ENCODE data around the gene INPP5D.
"Not testable (repeated sequence)": the region's sequence is repeated elsewhere in the genome, so short reads cannot be mapped to it uniquely, and the experiment has no call there.

The INPP5D gene

DNA sequence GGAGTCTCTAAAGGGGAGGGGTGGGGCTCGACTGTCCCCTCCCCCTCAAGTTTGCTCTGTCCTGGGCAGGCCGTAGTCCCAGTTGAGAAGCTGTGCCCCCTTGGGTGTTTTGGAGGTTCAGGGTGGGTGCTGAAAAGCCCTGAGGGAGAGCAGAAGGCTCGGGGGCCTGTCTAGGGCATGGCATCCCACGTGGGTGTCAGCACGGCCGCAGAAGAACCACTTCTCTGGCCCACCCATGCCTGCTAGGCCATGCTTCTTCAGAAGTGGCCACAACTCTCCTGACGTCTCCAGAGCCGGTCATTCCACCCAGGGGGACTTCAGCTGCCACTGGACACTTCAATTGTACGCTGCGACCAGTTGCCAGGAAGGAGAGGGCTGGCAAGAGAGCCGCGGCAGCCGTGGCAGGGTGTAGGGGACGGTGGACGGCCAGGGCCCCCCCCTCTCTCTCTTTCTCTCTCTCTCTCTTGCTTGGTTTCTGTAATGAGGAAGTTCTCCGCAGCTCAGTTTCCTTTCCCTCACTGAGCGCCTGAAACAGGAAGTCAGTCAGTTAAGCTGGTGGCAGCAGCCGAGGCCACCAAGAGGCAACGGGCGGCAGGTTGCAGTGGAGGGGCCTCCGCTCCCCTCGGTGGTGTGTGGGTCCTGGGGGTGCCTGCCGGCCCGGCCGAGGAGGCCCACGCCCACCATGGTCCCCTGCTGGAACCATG lies at the start of gene INPP5D:
TSS of gene INPP5D (plus strand) at position 546 of the 704 bp plus-strand sequence. CDS start at position 683, 137 bp downstream.
- no peak for DNase-seq

DNA sequence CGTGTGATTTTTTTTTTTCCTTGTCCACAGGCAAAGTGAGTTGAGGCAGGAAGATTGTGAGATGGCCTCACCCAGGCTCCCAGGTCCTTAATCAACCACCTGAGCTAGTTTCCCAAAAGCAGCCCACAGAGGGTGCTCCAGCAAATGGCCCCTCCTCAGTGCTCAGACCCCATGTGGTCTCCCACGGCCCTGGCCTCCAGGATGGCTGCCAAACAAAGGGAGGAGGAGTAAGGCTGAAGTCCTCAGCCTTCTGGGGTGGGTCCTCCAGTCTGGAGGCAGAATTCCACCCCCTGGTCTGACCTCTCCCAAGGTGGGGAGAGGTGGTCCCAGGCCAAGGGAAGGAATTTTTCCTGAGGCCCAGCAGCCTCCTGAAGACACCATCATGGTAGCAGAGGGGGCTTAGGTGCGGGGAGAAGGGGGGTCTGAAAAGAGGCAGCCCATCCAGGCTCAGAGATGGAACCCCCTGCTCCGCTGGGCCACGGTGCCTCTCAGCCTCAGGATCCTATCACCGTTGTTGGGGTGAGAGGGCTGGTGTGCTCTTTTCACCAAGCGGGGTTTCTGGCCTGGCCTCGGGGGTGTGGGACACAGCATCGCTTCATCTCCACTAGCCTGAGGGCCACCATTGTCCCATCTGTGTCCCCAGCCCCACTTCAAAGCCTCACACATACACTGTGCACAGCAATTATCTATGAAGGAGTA lies 49.4 kb upstream of the INPP5D start:
- no peak for DNase-seq

DNA sequence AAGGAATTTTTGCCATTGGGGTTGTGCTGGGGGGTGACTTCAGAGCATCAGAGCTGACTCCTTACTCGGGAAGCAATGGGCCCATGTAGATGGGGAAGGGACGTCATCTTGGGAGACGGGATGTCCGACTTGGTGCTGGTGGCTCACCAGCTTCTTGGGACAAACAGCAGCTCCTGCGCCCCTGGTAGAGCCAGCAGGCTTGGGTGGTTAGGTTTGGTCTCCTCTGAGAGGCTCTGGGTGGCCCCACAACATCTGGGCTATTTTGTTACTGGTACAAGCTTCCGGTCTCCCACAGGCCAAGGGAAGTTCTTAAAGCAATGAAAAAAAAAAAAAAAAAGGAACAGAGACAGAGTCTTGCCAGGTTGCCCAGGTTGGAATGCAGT lies 48.9 kb upstream of the INPP5D start:
- no peak for DNase-seq

DNA sequence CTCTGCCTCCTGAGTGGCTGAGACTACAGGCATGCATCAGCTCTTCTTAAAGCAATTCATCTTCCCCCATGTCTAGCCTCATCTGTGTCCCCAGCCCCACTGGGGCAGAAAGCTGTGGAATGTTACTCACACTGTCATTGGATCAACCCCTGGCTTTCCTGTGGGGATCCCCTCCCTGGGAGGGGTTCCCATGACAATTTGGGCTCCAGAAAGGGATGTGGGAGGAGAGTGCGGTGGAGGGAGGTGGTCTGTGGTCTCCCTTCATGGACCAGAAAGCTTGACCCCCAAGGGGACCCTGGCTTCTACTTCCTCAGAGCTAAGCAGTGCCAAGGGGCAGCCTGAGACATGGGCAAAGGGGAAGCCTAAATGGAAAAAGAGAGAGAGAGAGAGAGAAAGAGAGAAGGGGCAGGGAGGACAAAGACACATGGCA lies 48.4 kb upstream of the INPP5D start:
- no peak for DNase-seq

DNA sequence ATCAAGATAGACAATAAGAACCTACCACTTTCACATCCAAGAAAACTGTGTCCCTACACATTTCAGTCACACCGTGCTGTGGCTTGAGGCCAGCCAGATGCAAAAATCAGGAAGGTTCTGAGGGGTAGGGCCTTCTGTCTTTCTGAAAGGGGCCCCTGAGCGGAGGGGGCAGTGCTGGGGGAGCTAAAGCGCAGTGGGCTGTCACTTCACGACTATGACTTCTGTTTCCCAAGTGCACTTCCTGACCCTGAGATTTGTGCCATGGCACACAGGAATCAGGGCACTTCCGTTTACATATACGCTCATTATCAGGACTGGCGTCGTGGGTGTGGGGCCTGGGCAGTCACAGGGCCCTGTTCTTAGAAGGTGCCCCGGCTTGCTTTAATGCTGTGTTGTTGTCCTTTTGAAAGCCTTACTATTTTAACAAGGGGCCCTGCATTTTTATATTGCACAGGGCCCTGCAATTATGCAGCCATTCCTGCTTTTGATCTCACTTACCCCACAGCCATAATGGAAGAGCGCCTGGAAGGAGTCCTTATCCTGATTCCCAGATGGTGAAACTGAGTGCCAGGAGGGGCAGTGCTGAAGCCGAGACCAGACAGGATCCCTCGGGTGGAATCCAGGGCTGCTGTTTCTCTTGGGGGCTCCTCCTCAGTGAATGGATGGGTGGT lies 47.7 kb upstream of the INPP5D start:
- no peak for DNase-seq

DNA sequence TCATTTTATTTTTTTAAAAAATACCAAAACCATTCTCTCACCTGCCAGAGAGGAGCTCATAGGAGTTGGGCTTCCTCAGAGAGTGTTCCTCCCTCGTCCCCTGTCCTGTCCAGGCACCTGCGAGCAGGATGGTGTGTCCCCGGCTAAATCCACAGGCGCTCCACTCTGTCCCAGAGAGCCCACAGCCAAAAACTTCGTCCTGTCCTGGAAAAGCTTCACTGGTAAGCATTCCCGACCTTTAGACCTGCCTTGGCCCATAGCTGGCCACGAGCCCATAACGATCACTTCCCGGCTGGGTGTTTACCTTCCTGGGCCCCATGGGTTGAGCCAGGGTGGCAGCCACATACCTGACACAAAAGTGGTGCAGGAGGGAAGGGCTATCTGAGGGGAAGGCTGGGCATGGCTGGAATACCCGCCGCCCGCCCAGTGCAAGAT lies 47.1 kb upstream of the INPP5D start, which contains the start of gene NGEF:
TSS of gene NGEF (minus strand) at position 230 of the 435 bp plus-strand sequence. CDS start 38,366 bp downstream, outside the sequence.
- DNase-seq = no peak

DNA sequence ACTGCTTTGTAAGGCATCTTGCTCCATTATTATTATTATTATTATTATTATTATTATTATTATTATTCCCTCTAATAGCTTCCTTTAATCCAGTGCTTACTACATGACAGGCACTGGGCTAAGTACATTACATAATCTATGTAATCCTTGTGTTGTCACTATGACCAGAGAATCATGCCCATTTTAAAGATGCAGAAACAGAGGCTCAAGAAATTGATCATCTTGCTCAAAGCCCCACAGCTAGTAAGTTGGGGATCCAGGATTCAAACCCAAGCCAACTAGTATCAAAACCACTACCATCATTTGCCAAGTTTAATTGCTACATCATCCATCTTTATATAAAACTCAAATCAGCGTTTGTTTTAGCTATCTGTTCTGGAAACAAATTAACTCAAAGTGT lies 46.5 kb upstream of the INPP5D start:
- no peak for DNase-seq

DNA sequence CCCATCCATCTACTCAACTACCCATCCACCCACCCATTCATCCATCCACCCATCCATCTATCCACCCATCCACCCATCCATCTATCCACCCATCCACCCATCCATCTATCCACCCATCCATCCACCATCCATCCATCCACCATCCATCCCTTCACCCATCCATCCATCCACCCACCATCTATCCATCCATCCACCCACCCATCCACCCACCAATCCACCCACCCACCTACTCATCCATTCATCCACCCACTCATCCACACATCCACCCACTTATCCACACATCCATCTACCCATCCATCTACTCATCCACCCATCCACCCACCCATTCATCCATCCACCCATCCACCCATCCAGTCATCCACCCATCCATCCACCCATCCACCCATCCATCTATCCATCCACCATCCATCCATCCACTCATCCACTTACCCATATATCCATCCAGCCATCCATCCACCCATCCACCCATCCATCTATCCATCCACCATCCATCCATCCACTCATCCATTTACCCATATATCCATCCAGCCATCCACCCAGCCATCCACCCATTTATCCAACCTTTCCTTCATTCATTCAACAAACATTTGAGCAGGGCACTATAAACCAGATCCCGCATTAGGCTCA lies 45.0 kb upstream of the INPP5D start:
- no peak for DNase-seq

DNA sequence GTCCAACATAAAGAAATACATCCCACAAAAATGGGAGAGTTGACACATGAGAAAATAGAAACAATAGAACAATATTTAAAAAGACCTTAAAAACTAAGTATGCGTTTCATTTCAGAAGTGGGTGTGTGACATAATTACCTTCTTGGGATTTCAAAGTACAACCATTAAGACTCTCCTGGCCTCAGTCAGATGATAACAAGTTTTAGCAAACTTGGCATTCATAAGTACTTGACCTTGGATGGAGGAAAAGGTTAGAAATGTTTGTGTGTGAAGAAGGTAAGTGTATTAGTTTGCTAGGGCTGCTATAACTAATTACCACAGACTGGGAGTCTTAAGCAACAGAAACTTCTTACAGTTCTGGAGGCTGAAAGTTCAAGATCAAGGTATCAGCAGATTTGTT lies 42.2 kb upstream of the INPP5D start:
- DNase-seq = no peak

DNA sequence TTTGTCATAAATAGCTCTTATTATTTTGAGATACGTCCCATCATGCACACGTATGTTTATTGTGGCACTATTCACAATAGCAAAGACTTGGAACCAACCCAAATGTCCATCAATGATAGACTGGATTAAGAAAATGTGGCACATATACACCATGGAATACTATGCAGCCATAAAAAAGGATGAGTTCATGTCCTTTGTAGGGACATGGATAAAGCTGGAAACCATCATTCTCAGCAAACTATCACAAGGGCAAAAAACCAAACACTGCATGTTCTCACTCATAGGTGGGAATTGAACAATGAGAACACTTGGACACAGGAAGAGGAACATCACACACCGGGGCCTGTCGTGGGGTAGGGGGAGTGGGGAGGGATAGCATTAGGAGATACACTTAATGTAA lies 40.5 kb upstream of the INPP5D start:
- DNase-seq = not testable (repeated sequence)

DNA sequence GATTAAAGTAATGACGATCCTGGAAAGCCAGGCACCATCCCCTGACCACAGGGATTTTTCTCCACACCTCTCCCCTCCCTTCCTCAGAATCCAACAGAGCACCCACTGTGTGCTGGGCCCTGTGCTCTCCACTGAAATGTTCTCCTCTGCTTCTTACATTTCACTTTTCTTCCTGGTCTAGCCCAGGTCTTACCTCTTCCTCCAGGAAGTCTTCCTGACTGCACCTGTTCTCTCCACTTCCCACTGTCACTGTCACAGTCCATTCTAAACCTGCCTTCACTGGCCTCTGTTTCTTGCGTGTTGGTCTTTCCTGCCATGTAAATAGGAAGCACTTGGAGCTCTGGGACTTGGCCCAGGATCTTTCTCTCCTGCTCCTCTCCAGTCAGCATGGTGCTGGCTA lies 39.7 kb upstream of the INPP5D start:
- no peak for DNase-seq

DNA sequence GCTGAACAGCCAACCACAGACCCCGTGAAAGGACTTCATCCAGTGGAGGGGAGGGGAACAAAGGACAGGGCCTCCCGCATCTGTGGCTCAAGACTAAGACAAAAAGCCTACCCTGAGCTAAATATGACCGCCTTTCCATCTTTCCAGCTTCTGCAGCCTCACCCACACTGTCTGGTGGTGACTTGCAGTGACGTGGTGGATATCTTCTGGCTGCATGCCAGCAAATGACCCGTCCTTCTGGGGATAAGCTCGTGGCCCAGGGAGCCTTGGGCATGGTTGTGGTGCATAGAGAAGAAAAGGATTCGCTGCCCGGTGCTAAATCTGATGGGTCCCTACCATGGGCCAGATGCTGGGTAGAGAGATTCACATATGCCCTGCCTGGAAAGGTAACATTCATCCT lies 38.4 kb upstream of the INPP5D start:
- no peak for DNase-seq

DNA sequence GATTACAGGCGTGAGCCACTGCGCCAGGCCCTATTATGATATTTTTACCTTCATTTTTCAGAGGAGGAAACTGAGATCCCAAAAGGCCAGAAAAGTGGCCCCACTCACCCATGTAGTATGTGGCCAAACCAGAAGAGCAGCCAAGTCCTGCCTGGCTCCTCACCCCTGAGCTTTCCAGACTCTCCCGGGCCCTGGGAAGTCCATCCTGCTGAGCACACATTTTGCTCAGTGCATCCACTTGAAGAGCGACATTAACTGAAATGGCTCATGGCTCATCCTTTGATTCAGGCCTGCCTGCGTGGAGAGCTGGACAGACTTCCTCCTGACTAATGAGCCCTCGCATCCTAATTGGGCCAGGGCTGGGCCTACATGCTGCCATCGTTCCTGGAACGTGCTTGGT lies 37.6 kb upstream of the INPP5D start:
- DNase-seq = no peak

DNA sequence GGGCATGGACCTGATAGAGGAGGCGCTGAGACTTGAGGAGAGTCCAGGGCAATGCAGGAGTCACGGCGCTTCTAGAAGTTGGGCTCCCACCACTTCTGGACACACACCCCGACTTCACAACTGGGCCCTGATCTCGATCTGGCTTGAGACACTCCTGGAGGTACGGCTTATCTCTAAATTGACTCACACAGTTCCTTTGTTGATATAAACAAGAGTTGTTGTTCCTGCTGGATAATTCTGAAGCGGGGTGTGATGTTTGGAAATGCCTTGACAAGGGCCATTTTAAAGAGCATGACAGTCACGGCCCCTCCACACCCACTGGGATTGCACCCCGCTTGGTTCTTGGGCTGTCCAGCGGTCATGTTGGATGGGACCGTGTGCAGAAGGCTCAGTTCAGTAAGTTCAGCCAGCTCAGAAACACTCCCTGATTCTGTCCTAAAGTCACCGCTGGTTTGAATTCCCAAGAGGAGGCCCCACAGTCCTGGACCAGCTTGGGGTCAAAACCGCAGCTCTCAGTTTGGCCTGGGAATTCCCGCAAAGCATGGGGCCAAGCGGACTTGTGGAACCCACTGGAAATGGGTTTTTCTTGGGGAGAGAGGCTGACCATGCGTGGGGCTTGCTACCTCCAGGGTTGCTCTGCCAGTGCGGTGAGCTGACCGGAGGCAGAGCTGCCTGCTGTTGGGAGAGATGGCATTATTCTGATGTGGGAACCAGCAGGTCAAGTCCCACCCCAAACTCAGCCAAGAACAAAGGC lies 37.0 kb upstream of the INPP5D start:
- DNase-seq = no peak

DNA sequence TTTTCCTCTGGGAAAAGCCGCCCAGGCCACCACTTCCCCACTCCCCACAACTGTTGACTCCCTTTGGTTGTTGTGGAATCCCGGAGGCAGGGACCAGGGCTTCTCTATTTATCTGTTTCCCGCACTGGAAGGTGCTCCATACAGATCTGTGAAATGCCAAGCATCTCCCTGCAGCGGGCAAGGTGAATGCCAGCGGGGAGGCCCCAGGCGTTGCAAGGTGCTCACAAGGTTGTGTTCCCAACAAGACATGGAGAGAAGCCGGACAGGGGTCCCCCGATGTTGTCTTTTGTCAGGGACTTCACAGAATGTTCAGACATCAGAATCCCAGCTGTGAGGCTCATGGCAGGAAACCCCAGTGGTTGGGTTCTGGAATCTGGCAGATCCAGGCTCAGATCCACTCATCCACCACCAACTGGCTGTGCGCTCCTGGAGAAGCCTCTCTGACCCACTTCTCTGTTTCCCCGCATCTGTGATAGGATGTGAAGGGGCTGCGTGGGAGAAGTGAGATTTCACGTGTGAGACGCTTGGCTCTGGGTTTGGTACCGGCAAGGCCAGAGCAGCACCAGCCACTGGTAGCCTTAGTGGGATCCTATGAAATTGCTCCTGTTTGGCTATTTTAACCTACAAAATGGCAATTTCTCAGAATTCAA lies 36.3 kb upstream of the INPP5D start:
- no peak for DNase-seq

DNA sequence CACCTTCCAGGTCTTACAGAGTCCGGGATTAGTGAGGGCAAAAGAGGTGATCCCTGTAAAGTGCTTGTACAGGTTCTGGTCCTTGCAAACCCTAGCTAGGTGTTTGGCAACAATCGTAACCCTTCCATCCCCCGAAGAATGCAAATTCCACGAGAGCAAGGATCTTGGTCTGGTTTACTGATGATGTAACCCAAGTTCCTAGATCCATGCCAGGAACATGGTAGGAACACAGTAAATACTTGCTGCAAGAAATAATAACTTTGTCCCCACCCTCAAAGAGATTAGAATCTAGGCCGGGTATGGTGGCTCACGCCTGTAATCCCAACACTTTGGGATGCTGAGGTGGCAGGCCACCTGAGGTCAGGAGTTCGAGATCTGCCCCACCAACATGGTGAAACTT lies 34.4 kb upstream of the INPP5D start:
- no peak for DNase-seq

DNA sequence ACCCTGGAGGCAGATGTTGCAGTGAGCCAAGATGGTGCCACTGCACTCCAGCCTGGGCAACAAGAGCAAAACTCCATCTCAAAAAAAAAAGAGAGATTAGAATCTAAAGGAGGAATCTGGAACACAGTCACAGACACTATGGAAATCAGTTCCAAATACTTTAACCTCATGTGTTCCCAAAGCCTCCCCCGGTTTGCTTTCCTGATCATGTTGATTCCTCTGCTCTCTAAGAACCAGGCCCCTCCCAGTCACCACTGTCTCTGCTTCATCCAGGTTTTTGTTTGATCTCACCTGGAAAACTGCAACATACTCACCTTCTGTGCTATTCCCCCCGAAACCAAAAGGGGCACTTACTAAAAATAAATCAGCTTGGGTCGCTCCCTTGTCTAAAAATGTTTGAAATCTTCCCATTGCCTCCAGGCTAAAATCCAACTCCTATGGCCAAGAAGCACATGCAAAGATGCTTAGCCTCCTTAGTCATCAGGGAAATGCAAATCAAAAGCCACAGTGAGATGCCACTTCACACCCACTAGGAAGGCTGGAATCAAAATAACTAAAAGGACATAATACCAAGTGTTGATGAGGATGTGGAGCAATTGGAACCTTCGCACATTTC lies 33.8 kb upstream of the INPP5D start:
- DNase-seq = no peak

DNA sequence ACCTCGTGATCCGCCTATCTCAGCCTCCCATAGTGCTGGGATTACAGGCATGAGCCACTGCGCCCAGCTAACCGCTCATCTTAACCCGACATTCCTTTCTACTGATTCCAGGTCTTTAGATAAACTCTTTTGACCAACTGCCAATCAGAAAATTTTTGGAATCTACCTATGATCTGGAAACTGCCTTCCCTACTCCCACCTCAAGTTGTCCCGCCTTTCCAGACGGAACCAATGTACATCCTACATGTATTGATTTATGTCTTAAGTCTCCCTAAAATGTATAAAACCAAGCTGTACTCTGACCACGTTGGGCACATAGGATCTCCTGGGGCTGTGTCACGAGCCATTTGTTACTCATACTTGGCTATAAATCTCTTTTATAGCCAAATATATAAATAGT lies 30.8 kb upstream of the INPP5D start:
- no peak for DNase-seq

DNA sequence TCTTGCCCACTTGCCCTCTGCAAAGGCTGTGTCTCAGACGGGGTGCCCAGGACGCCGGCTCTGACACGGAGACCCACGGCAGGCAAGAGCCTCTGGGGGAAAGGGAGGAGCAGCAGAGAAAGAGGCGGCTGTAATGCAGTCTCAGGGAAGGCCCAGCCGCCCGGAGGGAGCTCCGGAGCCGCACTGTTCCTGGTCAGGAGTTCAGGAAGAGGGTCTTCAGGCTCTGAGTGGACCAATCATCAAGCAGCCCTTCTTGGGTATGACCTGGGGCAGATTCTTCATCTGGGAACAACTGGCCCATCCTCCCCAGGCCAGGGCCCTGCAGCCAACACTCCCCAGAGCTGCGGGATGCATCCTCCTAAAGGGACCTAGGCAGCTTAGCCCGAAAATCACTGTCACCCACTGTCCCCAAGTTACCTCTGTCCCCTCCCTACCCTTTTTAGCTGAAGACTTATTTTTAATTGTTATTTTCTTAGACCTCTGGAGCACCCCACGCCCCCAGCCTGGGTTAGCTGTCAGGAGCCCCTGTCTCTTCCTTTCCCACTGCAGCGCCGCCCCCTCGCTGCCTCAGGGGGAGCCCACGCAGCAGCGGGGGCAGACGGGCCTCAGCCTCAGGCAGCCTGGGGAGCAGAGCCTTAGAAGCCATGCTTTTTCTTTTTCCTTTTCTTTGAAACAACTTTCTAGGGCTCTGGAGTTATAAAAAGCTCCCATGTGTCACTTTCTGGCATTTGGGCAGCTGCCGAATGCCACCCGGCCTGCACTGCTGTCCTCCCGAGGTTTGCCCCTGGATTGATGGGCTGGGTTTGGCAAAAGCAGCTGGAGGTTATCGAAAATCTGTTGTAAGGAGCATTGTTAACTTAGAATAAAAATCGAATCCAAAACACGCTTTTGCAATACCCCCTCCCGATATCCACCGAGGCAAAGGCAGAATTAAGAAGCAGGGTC lies 28.3 kb upstream of the INPP5D start:
- no peak for DNase-seq

DNA sequence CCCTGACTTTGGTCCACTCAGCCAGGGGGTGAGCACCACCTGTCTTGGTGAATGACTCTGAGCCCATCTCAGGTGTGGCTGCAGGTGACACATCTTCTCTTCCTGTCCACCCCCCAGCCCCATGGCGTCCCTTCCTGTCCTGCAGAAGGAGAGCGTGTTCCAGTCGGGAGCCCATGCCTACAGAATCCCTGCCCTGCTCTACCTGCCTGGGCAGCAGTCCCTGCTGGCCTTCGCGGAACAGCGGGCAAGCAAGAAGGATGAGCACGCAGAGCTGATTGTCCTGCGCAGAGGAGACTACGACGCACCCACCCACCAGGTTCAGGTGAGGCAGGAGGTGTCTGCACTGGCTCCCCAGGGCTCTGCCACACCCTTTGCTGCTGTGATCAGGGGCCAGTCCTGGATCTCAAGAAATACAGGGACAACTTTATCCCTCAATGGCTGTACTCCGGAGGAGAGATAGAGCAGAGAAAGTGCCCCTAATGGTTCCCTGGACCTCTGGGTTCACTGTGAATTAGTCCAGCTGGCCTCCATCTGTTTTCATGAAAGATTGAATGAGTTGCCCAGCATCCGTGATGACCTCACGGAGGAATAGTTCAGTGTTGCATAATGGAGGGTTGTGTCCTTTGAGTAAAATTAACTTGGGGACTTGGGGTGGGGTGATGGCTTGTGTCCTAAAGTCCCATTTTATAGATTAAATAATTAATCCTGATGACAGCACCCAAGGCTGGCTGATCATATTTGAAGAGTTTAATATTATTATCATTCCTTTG lies 27.4 kb upstream of the INPP5D start, which contains the start of gene NEU2:
TSS of gene NEU2 (plus strand) at position 122 of the 770 bp plus-strand sequence. CDS start at position 122, 0 bp downstream.
- no peak for DNase-seq

All from NCI-H1092 (cell line).